OCI-LY7 (cell line): ENCODE measurements around the gene RUFY2.

Experiments used
- CTCF ChIP-seq: fragments of 200-600 bp; sonication (generic); conservative IDR thresholded peaks from 2 replicates; pipeline ENCODE4 v1.5.1; 2014; ENCODE audit warnings: mild to moderate bottlenecking, antibody characterized with exemption, low read length, moderate library complexity, mixed read lengths
- EZH2phosphoT487 ChIP-seq: fragments of 200-600 bp; sonication (generic); IDR thresholded peaks from 2 replicates; pipeline ENCODE4 v1.6.1; 2018; ENCODE audit warnings: low read depth, borderline replicate concordance, mild to moderate bottlenecking, mixed run types, antibody characterized with exemption, low read length, moderate library complexity, mixed read lengths

GRCh38 chr10:68333058-68333395, 74.0 kb downstream of the RUFY2 start:
- no peak; the same call in 1 of the 2 replicates for TF ChIP-seq CTCF
- TF ChIP-seq EZH2phosphoT487: no peak
